HG03095 (cell line): Measurements from ENCODE around the gene ZXDC.

Experiments
- ATAC-seq: cut with Tn5 transposase; IDR thresholded peaks from one replicate; pipeline ENCODE4 v1.9.1; 2021; ENCODE audit warnings: moderate library complexity; ENCODE audit not compliant: unreplicated experiment

Gene ZXDC

DNA sequence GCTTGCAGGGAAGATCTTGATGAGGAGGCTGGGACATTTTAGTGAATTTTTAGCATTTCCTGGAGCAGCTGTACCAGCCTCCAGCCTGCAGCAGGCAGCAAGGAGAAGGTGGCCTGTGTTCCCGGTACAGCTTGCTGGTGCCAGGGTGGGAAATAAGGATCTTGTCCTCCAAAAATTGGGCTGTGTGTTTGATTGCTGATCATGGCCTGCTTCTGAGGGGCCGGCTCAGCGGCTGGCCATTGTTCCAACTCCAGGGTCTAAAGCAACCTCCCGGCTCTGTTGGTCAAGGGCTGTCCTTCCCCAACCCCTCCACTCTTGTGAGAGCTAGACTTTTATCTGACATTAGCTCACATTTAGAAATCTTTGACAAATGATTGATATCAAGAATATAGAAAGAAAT, 75.9 kb downstream of the ZXDC start:
- no peak for ATAC-seq

- peak; percentile 61 for ATAC-seq
Measured at GRCh38 chr3:126399351-126399735, 76.3 kb downstream of the ZXDC start.

DNA sequence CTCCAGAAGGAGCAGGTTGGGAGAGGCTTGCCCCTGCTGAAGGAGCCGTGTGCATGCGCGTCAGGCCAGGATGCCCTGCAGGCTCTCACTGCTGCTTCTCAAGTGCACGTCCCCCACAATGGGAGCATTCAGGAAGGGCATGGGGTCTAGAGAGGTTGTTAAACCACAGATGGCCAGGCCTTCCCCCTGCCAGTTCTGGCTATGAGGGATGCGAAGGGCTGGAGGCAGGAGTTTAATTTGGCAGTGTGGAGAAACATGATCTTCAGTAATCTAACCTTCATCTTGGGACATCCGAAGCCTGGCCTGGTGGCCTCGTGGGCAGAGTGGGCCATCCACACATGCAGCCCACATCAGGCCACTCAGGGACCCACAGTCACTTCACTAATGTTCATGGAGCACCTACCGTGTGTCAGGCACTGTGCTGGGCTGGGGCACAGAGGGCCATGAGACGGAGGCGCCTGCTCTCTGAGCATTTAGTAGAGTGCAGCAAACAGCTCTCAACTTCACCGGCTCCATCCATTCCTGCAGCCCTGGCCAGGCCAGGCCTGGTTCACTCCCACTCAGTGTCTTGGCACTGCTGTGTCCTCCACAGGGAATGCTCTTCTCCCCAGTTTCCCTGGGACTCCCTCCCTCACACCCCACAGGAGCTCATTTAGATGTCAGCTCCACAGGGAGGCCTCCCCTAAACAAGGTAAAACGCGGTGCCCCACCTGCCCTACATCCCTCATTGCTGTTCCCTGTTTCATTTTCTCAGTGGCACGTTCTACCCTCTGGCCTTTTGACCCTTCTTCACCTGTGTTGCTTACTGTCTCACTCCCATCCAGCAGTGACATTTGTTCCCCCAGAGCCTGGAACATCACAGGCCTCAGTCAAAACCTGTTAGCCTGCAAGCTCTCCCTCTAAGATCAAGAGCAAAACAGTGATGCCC, 77.0 kb downstream of the ZXDC start:
- no peak for ATAC-seq

DNA sequence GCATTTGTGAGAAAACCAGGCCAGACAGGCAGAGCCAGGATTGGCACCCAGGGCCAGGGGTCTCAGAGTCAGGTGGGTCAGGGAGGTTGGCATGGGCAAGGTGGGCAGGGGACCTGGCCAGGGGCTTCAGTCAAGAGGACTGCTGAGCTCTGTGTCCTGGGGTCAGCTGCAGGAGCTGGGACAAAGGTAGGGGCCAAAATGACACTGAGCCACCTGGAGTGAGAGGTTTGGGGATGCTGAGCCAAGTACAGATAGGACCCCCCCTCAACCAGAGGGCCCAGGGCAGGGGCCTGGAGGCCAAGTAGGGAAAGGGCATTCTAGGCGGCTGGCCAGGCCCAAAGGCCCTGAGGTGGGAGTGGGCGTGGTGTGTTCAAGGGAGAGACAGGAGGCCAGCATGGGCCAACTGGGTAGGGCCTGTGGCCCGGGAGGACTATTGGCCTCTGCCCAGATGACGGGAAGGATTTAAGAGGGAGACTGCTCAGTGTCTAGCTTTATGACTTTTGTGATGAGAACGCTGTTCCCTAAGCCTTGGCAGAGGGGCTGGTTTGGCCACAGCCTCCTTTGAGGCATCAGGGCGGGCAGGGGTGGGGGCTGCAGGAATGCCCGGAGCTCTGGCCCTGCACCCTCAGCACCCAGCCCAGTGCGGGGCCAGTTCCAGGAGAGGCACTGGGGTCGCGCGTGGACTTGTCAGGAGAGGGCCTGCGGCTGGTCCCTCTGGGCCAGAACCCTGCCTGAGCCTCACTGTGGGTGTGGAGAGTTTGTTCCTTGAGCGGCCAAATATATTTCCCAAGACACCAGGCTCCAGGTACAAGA, 77.9 kb downstream of the ZXDC start:
- ATAC-seq, result no peak

DNA sequence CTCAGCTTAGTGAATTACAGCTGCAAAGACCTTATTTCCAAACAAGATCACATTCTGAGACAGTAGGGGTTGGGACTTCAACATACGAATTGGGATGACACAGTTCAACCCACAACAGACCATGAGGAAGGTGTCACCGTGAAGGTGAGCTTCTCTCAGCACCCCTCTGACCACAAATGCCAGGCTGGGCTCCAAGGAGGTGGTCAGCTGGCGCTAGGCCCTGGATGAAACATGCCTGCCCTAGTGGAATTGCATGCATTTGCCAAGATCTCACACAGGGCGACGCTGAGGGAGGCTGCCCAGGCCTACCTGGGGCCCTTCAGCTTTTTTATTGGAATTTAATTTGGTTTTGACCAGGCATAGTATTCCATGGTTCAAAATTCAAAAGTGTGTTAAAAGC, 79.2 kb downstream of the ZXDC start:
- no peak for ATAC-seq

- ATAC-seq, result no peak
Measured at GRCh38 chr3:126395846-126396513, 79.7 kb downstream of the ZXDC start.

- ATAC-seq, result no peak
Measured at GRCh38 chr3:126394977-126395321, 80.7 kb downstream of the ZXDC start.

GRCh38 chr3:126394179-126394976, 81.3 kb downstream of the ZXDC start, which contains the start of gene CFAP100:
Gene CFAP100, plus strand, starts transcription at chr3:126394909. Its CDS starts 1,092 bp downstream, at chr3:126396001.
- no peak for ATAC-seq

GRCh38 chr3:126393563-126393962, 82.1 kb downstream of the ZXDC start:
- ATAC-seq, result no peak

DNA sequence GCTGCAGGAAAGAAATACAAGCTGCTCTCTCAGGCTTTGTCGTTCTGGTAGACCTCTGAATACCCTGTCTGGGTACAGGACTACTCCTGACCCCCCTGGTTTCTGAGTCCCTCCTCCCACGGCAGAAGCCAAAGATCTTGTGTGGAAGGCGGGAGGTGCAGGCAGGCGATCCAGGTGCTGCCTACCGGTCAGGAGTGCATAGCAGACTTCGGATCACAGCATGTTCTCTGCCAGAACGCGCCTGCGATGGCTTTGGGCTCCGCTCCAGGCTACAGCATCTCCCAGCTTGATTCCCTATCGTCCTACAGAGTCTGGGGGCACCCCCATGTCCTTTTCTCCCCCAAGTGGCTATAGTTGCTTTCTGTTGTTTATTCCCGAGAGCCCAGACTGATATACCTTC, 83.4 kb downstream of the ZXDC start:
- ATAC-seq, result no peak

GRCh38 chr3:126391631-126392030, 84.1 kb downstream of the ZXDC start:
- no peak for ATAC-seq

GRCh38 chr3:126390751-126391150, 84.9 kb downstream of the ZXDC start:
- no peak for ATAC-seq

DNA sequence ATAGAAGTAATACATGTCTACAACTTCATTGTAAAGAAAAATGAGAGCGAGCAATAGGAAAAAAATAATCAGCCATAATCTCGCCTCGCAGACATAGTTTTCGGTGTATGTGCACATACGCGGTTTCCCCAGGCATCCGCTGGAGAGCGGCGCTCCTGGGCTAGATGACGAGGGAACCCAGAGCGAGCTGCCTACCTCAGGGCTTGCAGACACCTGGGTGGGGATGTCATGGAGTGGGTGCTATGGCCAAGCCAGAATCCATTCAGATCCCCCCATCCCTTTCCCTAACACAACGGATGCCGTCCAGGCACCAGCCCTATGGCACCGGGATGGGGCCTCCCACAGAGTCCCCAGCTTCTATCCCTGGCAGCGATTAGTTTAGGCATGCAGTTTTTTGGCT, 85.5 kb downstream of the ZXDC start:
- ATAC-seq, result no peak

DNA sequence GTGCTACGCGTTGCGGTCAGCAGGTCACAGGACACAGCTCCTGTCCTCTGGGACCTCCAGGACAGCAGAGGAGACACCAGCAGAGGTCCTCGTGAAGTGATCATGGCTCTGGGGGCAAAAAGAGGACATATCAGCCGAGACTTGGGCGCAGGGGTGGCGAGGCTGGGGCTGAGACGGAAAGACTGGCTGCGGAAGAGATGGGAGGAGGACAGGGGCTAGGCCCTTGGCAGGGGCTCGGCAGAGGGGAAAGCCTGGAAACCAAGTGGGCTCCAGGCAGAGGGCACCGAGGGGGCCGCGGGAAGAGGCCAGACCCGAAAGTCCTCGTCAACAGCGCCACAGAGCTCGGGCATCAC, 85.9 kb downstream of the ZXDC start:
- ATAC-seq, result no peak

- ATAC-seq, result peak; percentile 74
Measured at GRCh38 chr3:126389112-126389793, 86.4 kb downstream of the ZXDC start.
